Smooth muscle cell (in vitro differentiated cells): ENCODE results near the gene RAPGEF4. TPM values are rescaled to one million over a fixed set of nuclear protein-coding genes. Genes with fewer than 3 reads are reported as not detected.

Experiments
- DNase-seq: peaks from one replicate; lab custom pipeline; 2025; ENCODE audit not compliant: unreplicated experiment; lab: John Stamatoyannopoulos, UW
- H2AFZ ChIP-seq: fragments of 200-600 bp; sonication (generic); 2 replicates; pipeline ENCODE4 v1.6.0; 2016; ENCODE audit warnings: antibody characterized with exemption, low read depth, mild to moderate bottlenecking
- H3F3A ChIP-seq: fragments of 200-600 bp; sonication (generic); 2 replicates; pipeline ENCODE4 v1.6.0; 2017; ENCODE audit warnings: antibody characterized with exemption, low read depth
- H3K27ac ChIP-seq: fragments of 200-600 bp; sonication (generic); 2 replicates; pipeline ENCODE4 v1.5.1; 2016; ENCODE audit warnings: low read depth, mild to moderate bottlenecking
- H3K27me3 ChIP-seq: fragments of 200-600 bp; sonication (generic); 2 replicates; pipeline ENCODE4 v1.6.1; 2016; ENCODE audit warnings: low read depth, mild to moderate bottlenecking
- H3K36me3 ChIP-seq: fragments of 200-600 bp; sonication (generic); 2 replicates; pipeline ENCODE4 v1.5.1; 2016; ENCODE audit warnings: low read depth
- H3K4me1 ChIP-seq: fragments of 200-600 bp; sonication (generic); 2 replicates; pipeline ENCODE4 v1.5.1; 2016; ENCODE audit warnings: low read depth
- H3K4me2 ChIP-seq: fragments of 200-600 bp; sonication (generic); 2 replicates; pipeline ENCODE4 v1.6.0; 2016; ENCODE audit warnings: mild to moderate bottlenecking
- H3K4me3 ChIP-seq: fragments of 200-600 bp; sonication (generic); 2 replicates; pipeline ENCODE4 v1.5.1; 2016; ENCODE audit warnings: mild to moderate bottlenecking
- H3K79me2 ChIP-seq: fragments of 200-600 bp; sonication (generic); 2 replicates; pipeline ENCODE4 v1.6.0; 2016; ENCODE audit warnings: low read depth, mild to moderate bottlenecking
- H3K9ac ChIP-seq: fragments of 200-600 bp; sonication (generic); 2 replicates; pipeline ENCODE4 v1.6.0; 2016; ENCODE audit warnings: low read depth
- H3K9me3 ChIP-seq: fragments of 200-600 bp; sonication (generic); replicated peaks from 2 replicates; pipeline ENCODE4 v1.5.1; 2016; ENCODE audit warnings: low read depth
- H4K20me1 ChIP-seq: fragments of 200-600 bp; sonication (generic); 2 replicates; pipeline ENCODE4 v1.6.0; 2016; ENCODE audit warnings: low read depth
- CTCF ChIP-seq: fragments of 200-600 bp; sonication (generic); IDR thresholded peaks from 2 replicates; pipeline ENCODE4 v1.5.1; 2017; ENCODE audit warnings: borderline replicate concordance, mild to moderate bottlenecking, antibody characterized with exemption; ENCODE audit not compliant: insufficient read depth, poor library complexity, severe bottlenecking
- WGBS: methylation state at CpG from one replicate; pipeline ENCODE4 v1.1.7; 2016; ENCODE audit warnings: low lambda C conversion rate; 5-methylcytosine and 5-hydroxymethylcytosine counted together
- polyA plus RNA-seq: library from polyadenylated mRNA; unstranded; fragments of >200 nt; fragmentation: Nextera tagmentation; extraction: Ambion mirVana; gene quantifications from 2 replicates; pipeline ENCODE4 v1.2.1, GENCODE V29; 2016
- total RNA-seq: library from RNA; depleted of rRNA; stranded (reverse); fragments of >200 nt; gene quantifications from 2 replicates; pipeline ENCODE4 v1.2.3, GENCODE V29; 2014

RAPGEF4 gene
- total and polyA plus RNA-seq, 2 experiments from 2014 or later: 0.35 to 2.7 TPM

GRCh38 chr2:172893671-172894070 lies 158.0 kb downstream of the RAPGEF4 start:
- H3K27me3 ChIP-seq: peaks cover 27% of the 10 kb centered on the region
- H3K27ac ChIP-seq: no peak overlapping the region
- no peaks in the 10 kb centered on the region for H3K36me3 ChIP-seq
- no peak overlapping the region for H3K9ac ChIP-seq
- WGBS: 95% methylated on average over 2 of the region's 2 CpGs
- no peak for DNase-seq
- H3K9me3 ChIP-seq: no peaks in the 10 kb centered on the region
- no peak overlapping the region for H3K4me2 ChIP-seq
- no peak for TF ChIP-seq CTCF
- no peaks in the 10 kb centered on the region for H4K20me1 ChIP-seq
- no peaks in the 10 kb centered on the region for H3K4me1 ChIP-seq
- H3F3A ChIP-seq: no peaks in the 10 kb centered on the region
- no peak overlapping the region for H2AFZ ChIP-seq
- no peaks in the 10 kb centered on the region for H3K79me2 ChIP-seq
- H3K4me3 ChIP-seq: no peak overlapping the region

- Histone ChIP-seq H4K20me1 (no peaks in the 10 kb centered on the region), H3K9ac (no peak overlapping the region), H3K27me3 (peaks cover 27% of the 10 kb centered on the region), H3K4me3 (no peak overlapping the region), H2AFZ (no peak overlapping the region), H3K9me3 (no peaks in the 10 kb centered on the region), H3K4me2 (no peak overlapping the region), H3K27ac (no peak overlapping the region), H3K79me2 (no peaks in the 10 kb centered on the region), H3K4me1 (no peaks in the 10 kb centered on the region), H3K36me3 (no peaks in the 10 kb centered on the region), H3F3A (no peaks in the 10 kb centered on the region)
- 81% methylated on average over 7 of the region's 7 CpGs for WGBS
- no peak for DNase-seq
- TF ChIP-seq CTCF: no peak
Observed at GRCh38 chr2:172894689-172895387, 159.2 kb downstream of the RAPGEF4 start.

- H3K27ac ChIP-seq: no peak overlapping the region
- DNase-seq: no peak
- H3K4me3 ChIP-seq: no peak overlapping the region
- no peaks in the 10 kb centered on the region for H3K4me1 ChIP-seq
- WGBS: 94% methylated on average over 4 of the region's 4 CpGs
- H3K36me3 ChIP-seq: no peaks in the 10 kb centered on the region
- no peaks in the 10 kb centered on the region for H3F3A ChIP-seq
- no peak overlapping the region for H2AFZ ChIP-seq
- peaks cover 27% of the 10 kb centered on the region for H3K27me3 ChIP-seq
- no peak overlapping the region for H3K4me2 ChIP-seq
- H3K9ac ChIP-seq: no peak overlapping the region
- no peaks in the 10 kb centered on the region for H3K9me3 ChIP-seq
- TF ChIP-seq CTCF: no peak
- H3K79me2 ChIP-seq: no peaks in the 10 kb centered on the region
- H4K20me1 ChIP-seq: no peaks in the 10 kb centered on the region
Observed at GRCh38 chr2:172896661-172897081, 161.0 kb downstream of the RAPGEF4 start.

GRCh38 chr2:172900871-172901270 lies 165.2 kb downstream of the RAPGEF4 start:
- Histone ChIP-seq H4K20me1 (no peaks in the 10 kb centered on the region), H3K9me3 (no peaks in the 10 kb centered on the region), H3K27me3 (peaks cover 11% of the 10 kb centered on the region), H3K4me3 (no peak overlapping the region), H3K79me2 (no peaks in the 10 kb centered on the region), H3F3A (no peaks in the 10 kb centered on the region), H3K27ac (no peak overlapping the region), H2AFZ (no peak overlapping the region), H3K36me3 (no peaks in the 10 kb centered on the region), H3K9ac (no peak overlapping the region), H3K4me2 (no peak overlapping the region), H3K4me1 (no peaks in the 10 kb centered on the region)
- no peak for TF ChIP-seq CTCF
- DNase-seq: no peak
- 77% methylated on average over 3 of the region's 3 CpGs for WGBS
